Superior temporal gyrus (tissue), 1 donor: ENCODE measurements around the gene TSHZ2.
A peak's percentile ranks its signal among the peaks of the same experiment; 100 is the strongest.

Source experiments
- DNase-seq: peaks from one replicate; pipeline ENCODE4 v3.0.0-alpha.2; 2016; ENCODE audit errors: extremely low spot score

The TSHZ2 gene

GRCh38 chr20:53201588-53201987 lies 229.4 kb downstream of the TSHZ2 start:
- DNase-seq = no peak

- DNase-seq = peak; percentile 18
Observed at GRCh38 chr20:53202777-53203176, 230.6 kb downstream of the TSHZ2 start.

- peak; percentile 36 for DNase-seq
Observed at GRCh38 chr20:53205046-53205445, 232.9 kb downstream of the TSHZ2 start.

GRCh38 chr20:53208110-53208832 lies 236.1 kb downstream of the TSHZ2 start:
- DNase-seq = no peak

- DNase-seq = no peak
Observed at GRCh38 chr20:53210041-53210440, 237.9 kb downstream of the TSHZ2 start.

- DNase-seq = no peak
Observed at GRCh38 chr20:53210931-53211330, 238.8 kb downstream of the TSHZ2 start.

- DNase-seq = no peak
Observed at GRCh38 chr20:53212018-53212417, 239.9 kb downstream of the TSHZ2 start.

GRCh38 chr20:53214392-53214791 lies 242.2 kb downstream of the TSHZ2 start:
- DNase-seq = no peak

GRCh38 chr20:53215166-53215565 lies 243.0 kb downstream of the TSHZ2 start:
- DNase-seq = no peak

GRCh38 chr20:53216478-53216855 lies 244.3 kb downstream of the TSHZ2 start:
- DNase-seq = no peak

GRCh38 chr20:53216856-53217576 lies 244.9 kb downstream of the TSHZ2 start:
- peak; percentile 57 for DNase-seq

- no peak for DNase-seq
Observed at GRCh38 chr20:53220482-53221307, 248.5 kb downstream of the TSHZ2 start.

- no peak for DNase-seq
Observed at GRCh38 chr20:53221731-53222130, 249.6 kb downstream of the TSHZ2 start.

GRCh38 chr20:53222416-53222815 lies 250.3 kb downstream of the TSHZ2 start:
- no peak for DNase-seq

GRCh38 chr20:53222932-53223331 lies 250.8 kb downstream of the TSHZ2 start:
- DNase-seq = no peak

- DNase-seq = no peak
Observed at GRCh38 chr20:53223626-53224172, 251.5 kb downstream of the TSHZ2 start.

GRCh38 chr20:53224851-53225250 lies 252.7 kb downstream of the TSHZ2 start:
- no peak for DNase-seq

GRCh38 chr20:53226826-53227225 lies 254.7 kb downstream of the TSHZ2 start:
- no peak for DNase-seq

- DNase-seq = no peak
Observed at GRCh38 chr20:53227523-53227922, 255.4 kb downstream of the TSHZ2 start.

GRCh38 chr20:53231061-53231460 lies 258.9 kb downstream of the TSHZ2 start:
- no peak for DNase-seq

GRCh38 chr20:53237461-53237860 lies 265.3 kb downstream of the TSHZ2 start:
- DNase-seq = no peak

- DNase-seq = no peak
Observed at GRCh38 chr20:53238121-53238660, 266.0 kb downstream of the TSHZ2 start.
